GM19372 (cell line): ENCODE results near the gene WDR43.
"Not testable (repeated sequence)": the region's sequence is repeated elsewhere in the genome, so short reads cannot be mapped to it uniquely, and the experiment has no call there.

Source experiments
- ATAC-seq: cut with Tn5 transposase; IDR thresholded peaks from one replicate; pipeline ENCODE4 v1.9.1; 2021; ENCODE audit warnings: mild to moderate bottlenecking, low read depth, moderate library complexity; ENCODE audit not compliant: unreplicated experiment

Gene WDR43

DNA sequence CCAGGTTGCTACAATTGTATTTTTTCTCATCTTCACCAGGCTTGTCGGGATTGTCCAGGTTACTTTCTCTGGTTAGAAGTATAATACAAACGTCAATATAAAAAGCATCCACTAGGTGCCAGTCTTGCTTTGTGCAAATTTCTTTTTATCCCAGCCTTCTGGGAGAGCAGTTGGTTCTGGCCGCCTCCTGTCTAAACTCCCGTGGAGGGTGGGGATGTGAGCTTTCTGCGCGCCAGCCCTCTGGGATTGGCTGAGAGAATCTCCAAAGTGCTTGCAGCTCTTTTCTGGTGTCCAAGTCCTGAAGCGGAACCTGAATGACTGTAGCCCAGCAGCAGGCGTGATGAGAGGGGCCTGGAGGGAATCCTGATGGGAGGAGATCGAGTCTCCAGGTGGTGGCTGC, 64.2 kb downstream of the WDR43 start:
- no peak for ATAC-seq

DNA sequence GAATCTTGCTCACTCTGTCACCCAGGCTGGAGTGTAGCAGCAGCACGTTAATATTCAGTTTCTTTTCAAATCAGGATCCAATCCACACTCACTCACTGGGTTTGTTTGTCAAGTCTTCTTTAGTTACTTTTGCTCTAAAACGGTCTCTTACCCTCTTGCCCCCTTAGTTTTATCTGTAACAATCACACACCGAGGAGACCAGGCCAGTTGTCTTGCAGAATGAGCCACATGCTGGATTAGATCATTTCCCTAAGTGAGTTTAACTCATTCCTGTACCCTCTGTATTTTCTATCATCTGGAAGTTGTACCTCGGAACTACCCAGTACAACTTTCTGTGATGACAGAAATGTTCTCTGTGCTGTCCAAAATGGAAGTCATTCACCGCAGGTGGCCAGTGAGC, 65.9 kb downstream of the WDR43 start:
- no peak for ATAC-seq

DNA sequence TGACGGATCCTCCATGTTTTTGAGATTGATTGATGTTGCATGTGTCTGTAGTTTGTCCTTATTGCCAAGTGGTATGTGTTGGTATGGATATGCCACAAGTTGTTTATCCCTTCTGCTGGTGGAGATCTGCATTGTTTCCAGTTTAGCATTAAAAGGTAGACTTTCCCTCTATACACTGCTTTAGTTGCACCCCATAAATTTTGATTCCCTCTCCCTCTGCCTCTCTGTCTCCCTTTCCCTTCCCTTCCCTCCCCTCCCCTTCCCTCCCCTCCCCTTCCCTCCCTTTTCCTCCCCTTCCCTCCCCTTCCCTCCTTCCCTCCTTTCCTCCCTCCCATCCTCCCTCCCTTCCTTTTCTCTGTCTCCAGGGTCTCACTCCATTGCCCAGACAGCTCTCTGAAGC, 68.0 kb downstream of the WDR43 start:
- ATAC-seq = no peak

DNA sequence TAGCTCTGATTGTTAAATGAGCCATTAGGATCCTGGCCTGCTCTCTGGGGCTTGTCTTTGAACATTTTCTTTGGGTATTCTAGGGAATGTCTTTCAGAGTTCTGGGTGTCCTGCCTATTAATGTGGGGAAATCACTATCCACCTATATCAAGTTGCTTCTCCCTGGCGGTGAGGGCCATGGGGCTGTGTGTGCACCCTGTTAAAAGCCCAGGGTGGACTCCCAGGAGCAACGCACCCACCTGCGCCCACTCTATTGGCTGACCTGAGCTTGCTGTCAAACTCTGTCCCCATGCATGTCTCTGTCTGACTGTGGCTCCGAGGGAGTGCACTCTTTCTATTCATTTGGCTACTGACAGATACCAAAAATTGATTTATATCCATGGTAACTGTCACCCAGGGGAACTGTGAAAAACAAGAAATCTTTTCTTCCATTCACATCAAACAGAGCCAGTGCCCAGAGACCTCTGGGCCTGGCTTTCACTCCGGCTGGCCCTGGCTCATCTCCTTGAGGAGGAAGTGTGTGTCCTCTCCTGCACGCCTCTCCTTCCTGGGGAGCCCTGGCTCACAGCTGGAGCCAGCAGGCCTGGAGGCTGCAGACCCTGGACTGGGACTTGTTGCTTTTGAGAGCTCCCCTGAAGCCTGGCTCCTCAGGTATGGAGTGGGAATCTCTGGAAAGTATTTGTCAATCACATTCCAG, 76.1 kb downstream of the WDR43 start:
- ATAC-seq = no peak

DNA sequence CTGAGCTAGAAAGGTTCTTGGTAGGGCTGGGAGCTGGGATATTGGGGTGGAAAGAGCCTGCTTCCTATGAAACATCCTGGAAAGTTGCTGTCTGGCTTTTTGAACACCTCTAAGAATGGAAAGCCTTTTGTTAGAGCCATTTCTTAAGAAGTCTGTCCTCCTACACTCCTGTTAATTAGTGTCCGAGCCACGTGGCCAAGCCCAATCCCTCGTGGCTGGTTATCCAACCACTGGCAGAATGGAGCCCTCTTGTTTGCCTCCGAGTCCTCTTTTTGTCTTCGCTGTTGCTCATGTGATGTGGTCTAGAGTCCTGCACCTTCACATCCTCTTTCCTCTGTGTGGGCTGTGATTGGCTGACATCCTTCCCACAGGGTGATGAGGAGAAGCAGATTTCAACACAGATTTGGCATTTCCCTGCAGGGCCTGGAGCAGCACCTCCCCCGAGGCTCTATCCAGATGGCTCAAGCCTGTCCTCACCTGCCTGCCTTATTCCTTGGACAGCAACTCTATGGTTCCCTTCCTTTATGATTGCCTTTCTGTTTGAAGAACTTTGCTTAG, 78.4 kb downstream of the WDR43 start:
- no peak for ATAC-seq

DNA sequence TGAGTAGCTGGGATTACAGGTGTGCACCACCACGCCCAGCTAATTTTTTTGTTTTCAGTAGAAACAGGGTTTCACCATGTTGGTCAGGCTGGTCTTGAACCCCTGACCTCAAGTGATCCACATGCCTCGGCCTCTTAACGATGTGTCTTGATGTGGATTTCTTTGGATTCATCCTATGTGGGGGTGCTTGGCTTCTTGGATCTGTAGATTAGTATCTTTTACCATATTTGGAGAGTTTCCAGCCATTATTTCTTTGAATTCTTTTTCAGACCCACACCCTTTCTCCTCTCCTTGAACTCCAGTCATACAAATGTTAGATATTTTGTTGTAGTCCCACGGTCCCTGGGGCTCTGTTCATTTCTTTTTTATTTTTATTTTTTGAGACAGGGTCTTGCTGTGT, 79.8 kb downstream of the WDR43 start:
- ATAC-seq = no peak

DNA sequence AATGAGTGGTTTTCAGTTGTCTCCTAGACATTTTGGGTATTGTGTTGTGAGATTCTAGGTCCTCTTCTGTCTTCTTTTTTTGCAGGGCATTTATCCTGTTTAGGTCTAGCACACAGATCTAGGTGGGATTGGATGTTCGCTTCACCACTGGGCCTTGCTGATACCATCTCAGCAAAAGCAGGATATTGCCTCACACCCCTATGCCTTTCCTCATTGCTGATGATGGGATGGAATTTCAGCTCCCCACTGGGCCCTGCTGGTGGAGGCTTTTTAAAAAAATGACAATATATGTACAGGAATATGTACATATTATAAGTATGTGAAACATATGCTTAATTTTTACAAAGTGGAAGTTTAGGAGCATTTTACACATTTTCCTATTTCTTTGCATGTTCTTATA, 81.2 kb downstream of the WDR43 start:
- no peak for ATAC-seq

DNA sequence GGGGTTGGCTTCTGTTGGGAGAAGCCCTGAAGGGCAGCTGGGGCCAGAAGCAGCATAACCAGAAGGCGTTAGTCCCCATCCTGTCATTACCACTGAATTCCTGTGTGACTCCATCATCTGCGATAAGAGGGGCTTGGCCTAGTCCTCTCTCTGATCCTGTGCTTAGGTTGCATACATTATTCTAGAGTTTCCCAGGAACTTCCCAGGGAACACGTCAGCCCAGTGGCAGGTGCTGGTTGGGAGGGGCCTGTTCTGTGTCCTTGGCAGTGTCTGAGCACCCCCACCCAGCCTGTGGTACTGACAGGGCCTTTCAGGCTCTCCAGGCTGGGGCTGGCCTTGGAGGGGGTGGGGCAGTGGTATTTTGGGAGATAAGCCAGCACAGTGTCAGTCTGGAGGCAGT, 82.1 kb downstream of the WDR43 start:
- ATAC-seq = no peak

DNA sequence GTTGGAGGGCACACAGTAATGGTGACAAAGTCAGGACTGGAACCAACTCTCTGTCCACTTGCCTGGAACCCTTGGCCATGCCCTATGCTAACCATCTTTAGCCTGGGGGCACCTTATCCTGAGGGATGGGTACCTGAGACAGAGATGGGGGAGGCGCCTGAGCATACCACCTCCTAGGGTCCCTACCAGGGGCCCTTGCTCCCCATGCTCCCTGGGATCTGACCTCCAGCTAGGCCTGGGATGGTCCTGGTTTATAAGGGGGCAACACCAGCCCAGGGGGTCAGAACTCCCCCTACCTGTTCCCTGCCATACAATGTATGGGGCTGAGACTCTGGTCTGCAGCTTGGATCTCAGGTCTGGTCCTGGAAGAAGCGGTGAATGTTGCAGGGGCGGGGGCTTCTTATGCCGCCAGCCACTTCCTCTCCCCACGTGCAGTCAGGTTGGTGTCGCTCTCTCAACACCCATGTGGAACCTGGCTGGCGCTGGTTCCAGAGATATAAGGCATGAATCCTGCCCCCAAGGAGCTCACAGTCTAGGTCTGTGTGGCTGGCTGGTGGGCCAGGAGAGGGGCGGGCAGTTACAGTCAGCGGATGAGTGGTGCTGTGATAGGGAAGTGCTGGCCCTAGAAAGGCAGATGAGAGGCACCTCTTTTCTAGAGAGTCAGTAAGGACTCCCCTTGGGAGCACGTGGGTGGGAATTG, 82.9 kb downstream of the WDR43 start:
- no peak for ATAC-seq

DNA sequence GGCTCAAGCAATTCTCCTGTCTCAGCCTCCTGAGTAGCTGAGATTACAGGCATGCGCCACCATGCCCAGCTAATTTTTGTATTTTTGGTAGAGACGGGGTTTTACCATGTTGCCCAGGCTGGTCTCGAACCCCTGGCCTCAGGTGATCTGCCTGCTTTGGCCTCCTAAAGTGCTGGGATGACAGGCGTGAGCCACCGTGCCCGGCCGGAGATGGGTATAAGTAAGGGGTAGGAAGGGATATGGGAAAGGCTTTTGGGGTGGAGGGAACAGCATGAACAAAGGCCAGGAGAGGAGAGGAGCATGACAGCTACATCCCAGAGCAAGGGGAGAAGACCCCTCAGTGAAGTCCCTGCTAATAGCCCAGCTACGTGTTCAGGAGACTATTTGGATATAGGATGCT, 83.5 kb downstream of the WDR43 start:
- not testable (repeated sequence) for ATAC-seq

DNA sequence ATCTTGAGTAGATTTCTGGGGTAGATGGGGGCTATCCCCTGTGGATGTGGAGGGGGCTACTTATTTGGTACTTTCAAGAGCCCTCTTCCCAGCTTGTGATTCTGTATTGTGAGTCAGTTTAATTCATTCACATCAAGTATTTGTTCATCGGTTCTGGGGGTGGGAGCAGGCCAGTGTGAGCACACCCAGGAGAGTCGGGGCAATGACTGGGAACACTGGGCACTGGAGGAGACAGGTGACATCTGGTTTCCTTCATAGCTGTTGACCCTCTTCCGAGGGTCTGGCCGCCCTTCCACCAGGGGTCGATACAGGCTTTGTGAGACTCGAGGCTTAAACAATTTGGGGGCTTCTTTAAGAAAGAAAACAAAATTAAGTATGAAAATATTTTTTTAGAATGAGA, 84.1 kb downstream of the WDR43 start:
- ATAC-seq = no peak

DNA sequence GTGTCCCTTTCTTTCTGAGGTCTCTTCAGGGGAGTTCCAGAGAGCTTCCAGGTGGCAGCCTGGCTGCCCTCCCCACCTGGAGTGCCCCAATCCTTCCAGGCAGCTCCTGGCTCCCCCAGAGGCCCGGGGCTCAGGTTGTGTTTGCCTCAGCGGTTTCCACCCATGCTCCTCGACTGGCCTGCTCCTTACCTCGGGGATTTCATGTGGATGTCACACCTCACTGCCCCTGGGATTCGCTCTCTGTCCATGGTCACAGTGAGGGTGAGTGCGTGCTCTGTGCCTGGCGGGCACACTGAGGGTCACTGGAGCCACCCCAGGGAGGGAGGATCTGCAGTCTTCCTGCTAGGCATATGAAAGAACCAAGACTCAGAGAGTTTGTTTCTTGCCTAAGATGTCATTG, 84.6 kb downstream of the WDR43 start:
- no peak for ATAC-seq

DNA sequence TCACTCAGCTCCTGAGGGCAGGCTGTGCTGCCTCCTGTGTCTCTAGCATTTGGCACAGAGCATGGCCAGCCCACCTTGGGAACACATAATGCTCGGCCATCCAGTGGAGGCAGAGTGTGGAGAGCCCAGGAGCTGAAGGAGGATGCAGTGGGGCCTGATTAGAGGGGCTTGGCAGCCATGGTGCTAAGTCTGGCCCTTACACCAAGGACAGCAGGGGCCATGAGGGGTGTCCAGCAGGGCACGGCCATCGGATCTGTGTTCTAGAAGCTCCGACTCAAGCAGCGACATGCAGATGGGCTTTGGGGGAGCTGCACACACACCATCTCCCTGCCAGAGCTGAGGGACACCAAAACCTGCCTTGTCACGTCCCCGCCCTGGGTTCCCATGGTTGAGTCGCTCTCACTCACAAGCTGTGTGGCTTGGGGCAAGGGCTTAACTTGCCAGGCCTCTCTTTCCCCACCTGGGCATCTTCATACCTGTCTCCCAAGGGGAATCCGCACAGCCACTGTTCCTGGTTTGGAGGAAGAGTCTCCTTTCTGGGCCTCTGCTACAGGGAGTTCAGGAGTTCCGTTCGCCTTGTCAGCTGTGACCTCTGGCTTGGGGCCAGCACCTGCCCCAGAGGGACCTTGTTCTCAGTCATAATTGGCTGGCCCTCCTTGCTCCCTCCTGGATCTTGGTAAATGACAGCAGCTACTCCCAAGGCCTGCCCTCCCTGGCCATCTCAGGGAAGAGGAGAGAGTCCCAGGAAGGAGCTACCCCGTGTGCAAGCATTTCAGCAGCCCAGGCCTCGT, 85.3 kb downstream of the WDR43 start:
- no peak for ATAC-seq

DNA sequence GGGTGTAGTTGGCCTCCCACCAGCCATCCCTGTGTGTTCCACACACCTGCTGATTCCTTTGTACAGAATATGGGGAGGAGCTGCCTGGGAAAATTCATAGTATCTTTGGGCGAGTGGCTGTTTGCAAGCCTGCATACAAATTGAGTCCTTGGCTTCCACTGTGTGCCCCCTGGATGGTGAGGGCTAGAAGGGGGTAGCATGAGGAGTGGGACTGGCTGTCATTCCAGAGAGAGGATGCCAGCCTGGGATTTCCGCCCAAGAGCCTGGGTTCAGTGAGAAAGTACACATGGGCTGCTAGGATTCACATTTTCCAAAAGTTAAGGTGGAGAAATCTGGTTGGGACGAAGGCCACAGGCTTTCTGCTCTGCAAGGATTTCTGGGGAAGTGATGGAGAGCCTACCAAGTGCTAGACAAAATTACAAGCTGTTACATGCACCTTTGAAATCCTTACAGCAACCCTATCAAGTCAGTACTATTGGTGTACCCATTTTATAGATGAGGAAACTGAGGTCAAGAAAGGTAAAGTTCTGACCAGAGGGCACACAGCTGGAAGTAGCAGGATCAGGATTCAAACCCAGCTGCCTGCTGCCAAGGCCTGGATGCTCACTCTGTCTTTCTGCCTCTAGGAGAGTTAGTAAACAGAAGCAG, 86.0 kb downstream of the WDR43 start:
- no peak for ATAC-seq

DNA sequence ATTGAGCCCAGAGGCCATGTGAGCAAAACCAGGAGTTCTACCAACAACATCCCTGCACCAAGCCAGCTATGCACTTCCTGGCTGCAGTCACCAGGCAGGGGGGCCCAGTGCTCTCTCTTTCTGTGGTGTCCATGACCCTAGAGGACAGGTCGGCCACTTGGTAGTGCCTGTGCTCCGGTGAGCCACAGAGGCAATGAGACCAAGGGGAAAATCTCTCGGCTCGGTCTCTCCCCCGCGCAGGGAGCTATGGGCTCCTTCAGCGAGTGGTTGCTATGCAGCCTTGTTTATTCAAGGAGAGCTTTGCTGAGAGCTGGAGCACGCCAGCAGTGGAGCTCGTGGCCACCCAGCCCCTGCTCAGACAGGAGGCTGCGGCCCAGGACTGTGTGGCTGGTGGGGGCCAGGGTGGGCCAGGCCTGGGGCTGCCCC, 86.6 kb downstream of the WDR43 start, which contains the start of gene TOGARAM2:
Gene TOGARAM2 (plus strand): TSS at position 283 of the 426 bp plus-strand sequence. CDS start 13,537 bp downstream, outside the sequence.
- ATAC-seq = no peak

DNA sequence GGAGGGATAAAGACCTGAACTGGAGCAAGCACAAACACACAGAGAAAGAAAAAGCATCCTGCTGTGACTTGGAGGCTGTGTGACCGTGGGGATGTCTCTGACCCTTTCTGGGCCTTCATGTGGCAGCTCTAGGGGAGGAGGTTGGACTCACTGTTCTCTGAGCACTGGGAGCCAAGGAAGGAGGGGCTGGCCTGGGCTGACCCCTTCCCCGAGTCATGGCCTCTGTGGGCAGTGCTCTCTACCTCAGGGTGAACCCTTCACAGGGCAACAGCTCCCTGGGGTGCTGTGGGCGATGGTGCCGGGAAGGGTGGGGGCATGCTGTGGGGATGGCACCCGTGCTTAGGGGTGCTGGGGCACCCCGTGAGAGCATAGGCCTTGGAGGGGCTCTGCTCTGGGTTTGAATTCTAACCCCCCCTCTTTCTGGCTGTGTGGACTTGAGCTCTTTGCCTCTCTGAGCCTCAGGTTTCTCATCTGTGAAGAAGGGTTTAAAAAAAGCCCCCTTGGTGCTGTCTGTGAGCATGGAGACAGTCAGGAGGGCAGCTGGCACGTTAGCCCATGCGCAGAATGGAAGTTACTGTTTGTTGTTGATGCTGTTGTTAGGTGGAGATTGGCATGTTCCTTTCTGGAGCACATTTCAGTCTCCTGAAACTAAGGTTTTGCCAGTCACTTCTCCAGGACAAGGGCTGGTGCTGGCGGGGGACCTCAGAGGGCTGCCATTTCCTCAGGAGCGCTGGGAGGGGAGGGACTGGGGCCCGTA, 87.3 kb downstream of the WDR43 start:
- no peak for ATAC-seq

DNA sequence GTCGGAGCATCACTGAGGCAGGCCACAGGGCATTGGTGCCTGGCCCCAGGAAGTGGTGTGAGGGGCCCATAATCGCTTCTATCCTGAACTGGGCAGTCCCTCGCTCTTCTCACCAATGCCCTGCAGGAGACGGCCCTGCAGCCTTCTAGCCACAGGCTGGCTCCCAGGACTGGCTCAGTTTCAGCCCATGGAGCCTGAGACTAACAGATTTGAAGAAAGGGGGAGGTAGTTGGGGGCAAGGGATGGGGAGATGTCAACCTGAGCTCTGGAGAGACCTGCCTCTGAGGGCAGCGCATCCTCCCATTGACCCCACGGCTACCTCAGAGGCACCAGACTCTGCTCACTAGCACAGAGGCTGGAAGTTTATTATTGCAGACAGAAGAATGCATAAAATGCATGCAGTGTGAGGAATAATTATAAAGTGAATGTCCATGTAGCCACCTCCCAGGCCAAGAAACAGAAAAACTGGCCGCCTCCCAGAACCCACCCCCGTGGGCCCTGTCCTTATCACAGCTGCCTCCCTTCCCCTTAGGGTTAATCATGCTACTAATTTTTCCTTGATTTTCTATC, 88.0 kb downstream of the WDR43 start:
- no peak for ATAC-seq

DNA sequence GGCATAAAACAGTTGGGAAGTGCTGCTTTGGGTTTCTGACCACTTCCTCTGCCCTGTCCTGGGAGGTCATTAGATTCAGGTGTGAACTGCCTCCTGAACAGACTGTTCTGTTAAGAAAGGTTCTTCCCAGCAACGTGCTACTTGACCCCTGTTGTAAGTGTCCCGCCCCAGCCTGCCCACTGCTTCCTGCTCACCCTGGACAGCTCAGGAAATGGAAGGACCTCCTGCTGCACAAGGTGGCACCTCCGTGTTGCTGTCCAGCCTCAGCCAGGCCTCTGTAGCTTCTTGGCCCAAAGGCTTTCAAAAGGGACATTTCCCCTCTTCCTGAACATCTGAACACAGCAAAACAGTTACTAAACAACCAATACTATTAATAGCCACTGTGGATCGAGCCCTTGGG, 92.0 kb downstream of the WDR43 start:
- ATAC-seq = no peak

DNA sequence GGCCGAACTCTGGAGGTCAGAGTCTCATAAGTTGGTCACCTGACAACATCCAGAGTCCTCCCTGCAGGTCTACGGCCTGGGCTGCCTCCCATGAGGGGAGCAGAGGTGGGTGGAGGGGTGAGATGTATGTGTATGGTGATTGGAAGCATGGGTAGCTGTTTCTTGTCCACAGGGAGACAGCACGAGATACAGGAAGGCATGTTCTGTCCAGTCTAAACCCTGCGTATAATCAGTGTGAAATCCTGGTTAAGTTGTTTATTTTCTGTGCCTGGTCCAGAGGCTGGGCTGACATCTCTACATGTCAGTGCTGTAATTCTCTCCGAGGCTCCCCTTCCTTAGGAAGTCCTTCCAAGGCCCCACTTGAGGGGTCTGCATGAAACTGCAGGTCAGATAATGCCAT, 95.5 kb downstream of the WDR43 start:
- ATAC-seq = no peak

DNA sequence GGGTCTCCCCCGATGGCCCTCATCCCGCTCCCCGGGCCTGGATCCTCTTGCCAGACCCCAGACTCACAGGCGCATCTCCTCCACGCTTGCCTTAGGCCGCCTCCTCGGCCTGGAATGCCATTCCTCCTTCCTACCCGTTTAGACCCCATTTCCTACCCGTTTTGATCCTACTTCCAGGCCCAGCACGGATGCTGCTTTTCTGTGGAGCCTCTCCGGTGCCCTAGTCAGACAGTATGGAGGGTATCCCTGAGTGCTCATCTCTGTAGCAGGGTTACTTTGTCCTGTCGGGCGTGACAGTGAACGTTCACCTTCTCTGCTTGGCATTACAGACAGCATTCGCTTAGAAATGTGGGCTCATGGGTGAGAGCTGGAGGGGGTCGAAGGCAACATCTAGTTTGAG, 96.0 kb downstream of the WDR43 start:
- ATAC-seq = no peak
